ENCODE measurements around the gene CCDC171. TPM values are rescaled to one million over a fixed set of nuclear protein-coding genes. Genes with fewer than 3 reads are reported as not detected.

The CCDC171 gene
- total RNA-seq, 1 donor from 2014 or later = 2.9 TPM

- Histone ChIP-seq H3K36me3 (no peaks in the 10 kb centered on the region), H3K9me3 (peaks cover 14% of the 10 kb centered on the region), H3K27ac (no peak overlapping the region), H3K4me3 (no peak overlapping the region), H3K27me3 (ENCODE audit: low read depth) (no peaks in the 10 kb centered on the region), H3K4me1 (no peaks in the 10 kb centered on the region)
- TF ChIP-seq, protein P1, sequence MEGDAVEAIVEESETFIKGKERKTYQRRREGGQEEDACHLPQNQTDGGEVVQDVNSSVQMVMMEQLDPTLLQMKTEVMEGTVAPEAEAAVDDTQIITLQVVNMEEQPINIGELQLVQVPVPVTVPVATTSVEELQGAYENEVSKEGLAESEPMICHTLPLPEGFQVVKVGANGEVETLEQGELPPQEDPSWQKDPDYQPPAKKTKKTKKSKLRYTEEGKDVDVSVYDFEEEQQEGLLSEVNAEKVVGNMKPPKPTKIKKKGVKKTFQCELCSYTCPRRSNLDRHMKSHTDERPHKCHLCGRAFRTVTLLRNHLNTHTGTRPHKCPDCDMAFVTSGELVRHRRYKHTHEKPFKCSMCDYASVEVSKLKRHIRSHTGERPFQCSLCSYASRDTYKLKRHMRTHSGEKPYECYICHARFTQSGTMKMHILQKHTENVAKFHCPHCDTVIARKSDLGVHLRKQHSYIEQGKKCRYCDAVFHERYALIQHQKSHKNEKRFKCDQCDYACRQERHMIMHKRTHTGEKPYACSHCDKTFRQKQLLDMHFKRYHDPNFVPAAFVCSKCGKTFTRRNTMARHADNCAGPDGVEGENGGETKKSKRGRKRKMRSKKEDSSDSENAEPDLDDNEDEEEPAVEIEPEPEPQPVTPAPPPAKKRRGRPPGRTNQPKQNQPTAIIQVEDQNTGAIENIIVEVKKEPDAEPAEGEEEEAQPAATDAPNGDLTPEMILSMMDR (IDR thresholded peaks at IDR 0.05) = no peak
- DNase-seq (no peak), ATAC-seq (no peak)
- intact Hi-C loops (cut with DNase I) = no loop called here
These were observed 461.0 kb downstream of the CCDC171 start for GRCh38 chr9:16013826-16014225.

DNA sequence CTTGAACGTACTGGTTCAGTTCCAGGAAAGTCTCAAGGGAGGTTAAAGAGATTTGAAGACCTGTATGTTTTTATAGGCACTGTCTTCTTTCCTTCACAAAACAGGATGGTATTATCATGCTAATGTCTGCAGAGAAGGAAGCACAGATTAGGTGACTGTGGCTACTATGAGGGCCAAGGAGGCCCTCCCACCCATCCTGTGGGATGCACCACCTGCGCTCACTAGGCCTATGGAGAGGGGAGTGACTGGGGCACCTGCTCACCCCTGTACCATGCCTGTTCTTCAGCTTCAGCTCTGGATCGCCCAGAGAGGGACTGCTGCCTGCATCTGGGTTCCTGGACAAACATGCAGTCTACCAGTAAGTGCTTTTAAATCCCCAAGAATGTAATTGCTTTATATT lies 469.4 kb downstream of the CCDC171 start:
- H3K36me3 ChIP-seq = no peaks in the 10 kb centered on the region
- TF ChIP-seq, protein P1 (IDR thresholded peaks at IDR 0.05) = no peak
- ATAC-seq = no peak
- peaks cover 14% of the 10 kb centered on the region for H3K9me3 ChIP-seq
- DNase-seq = no peak
- intact Hi-C loops (cut with DNase I) = no loop called here
- H3K4me3 ChIP-seq = no peak overlapping the region
- no peaks in the 10 kb centered on the region for H3K4me1 ChIP-seq
- H3K27me3 ChIP-seq (ENCODE audit: low read depth) = no peaks in the 10 kb centered on the region
- H3K27ac ChIP-seq = no peak overlapping the region

DNA sequence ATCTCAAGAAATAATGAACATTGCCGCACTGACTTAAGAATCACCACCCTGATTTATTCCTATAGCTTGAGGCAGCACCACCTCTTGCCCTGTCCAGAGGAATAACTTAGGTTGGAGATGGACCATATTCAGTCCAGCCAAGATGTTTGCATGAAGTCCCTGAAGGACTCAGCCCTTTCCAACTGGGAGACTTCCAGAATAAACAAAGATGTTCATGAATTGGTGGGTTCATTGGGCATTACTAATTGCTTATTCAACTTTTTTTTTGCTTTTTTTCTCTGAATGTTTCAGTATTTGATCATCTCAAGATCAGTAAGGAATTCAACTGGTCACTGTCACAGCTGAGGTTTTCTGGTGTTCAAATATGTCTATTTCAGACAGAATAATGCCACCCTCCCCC lies 470.6 kb downstream of the CCDC171 start:
- no peaks in the 10 kb centered on the region for H3K36me3 ChIP-seq

More for the DNA sequence above, 470.6 kb downstream of the CCDC171 start:
- Histone ChIP-seq H3K27ac (no peak overlapping the region), H3K4me1 (no peaks in the 10 kb centered on the region), H3K4me3 (no peak overlapping the region), H3K27me3 (ENCODE audit: low read depth) (no peaks in the 10 kb centered on the region), H3K9me3 (peaks cover 3% of the 10 kb centered on the region)
- intact Hi-C loops (cut with DNase I) = no loop called here
- no peak for ATAC-seq
- TF ChIP-seq, protein P1 (IDR thresholded peaks at IDR 0.05) = no peak
- no peak for DNase-seq

Other genes with a start within 250 kb of the CCDC171 start
- gene TTC39B, start 245.8 kb upstream of the CCDC171 start, total RNA-seq = 49.2 TPM
- 30.7 TPM for gene SNAPC3, start 130.2 kb upstream of the CCDC171 start, total RNA-seq
- gene PSIP1, start 42.1 kb upstream of the CCDC171 start, total RNA-seq = 41.7 TPM